Keratinocyte (primary cell): Measurements from ENCODE around the gene CTTNBP2. TPM values are rescaled to one million over a fixed set of nuclear protein-coding genes. Genes with fewer than 3 reads are reported as not detected.

Experiments
- DNase-seq: peaks from one replicate; pipeline ENCODE4 v3.0.0-alpha.2; 2011; ENCODE audit warnings: low read depth, missing footprints, low spot score
- FAIRE-seq: peaks from 2 replicates; lab custom pipeline; 2011; peaks lifted over from hg19 to GRCh38; lab: Jason Lieb, UNC
- H2AFZ ChIP-seq: 2 replicates; pipeline ENCODE4 v1.6.0; 2012; ENCODE audit warnings: low read length, control low read depth, inconsistent platforms; ENCODE audit not compliant: control insufficient read depth
- H3K27ac ChIP-seq: 2 replicates; pipeline ENCODE4 v1.5.1; 2011; ENCODE audit warnings: low read length; ENCODE audit not compliant: control insufficient read depth, insufficient read depth
- H3K27me3 ChIP-seq: 3 replicates; pipeline ENCODE4 v1.6.0; 2011; ENCODE audit warnings: low read length; ENCODE audit not compliant: control insufficient read depth, insufficient read depth; ENCODE audit errors: extremely low read depth
- H3K36me3 ChIP-seq, 2 experiments: 2 replicates in 1 of 2; 3 replicates in 1 of 2; pipeline ENCODE4 v1.5.1; 2011; ENCODE audit warnings: low read length in 2 of 2, mild to moderate bottlenecking in 1 of 2; ENCODE audit not compliant: control insufficient read depth in 2 of 2, insufficient read depth in 2 of 2; ENCODE audit errors: extremely low read depth in 1 of 2
- H3K4me1 ChIP-seq: 3 replicates; pipeline ENCODE4 v1.5.1; 2011; ENCODE audit warnings: low read length; ENCODE audit not compliant: control insufficient read depth, insufficient read depth; ENCODE audit errors: extremely low read depth
- H3K4me2 ChIP-seq: 3 replicates; pipeline ENCODE4 v1.6.0; 2011; ENCODE audit warnings: low read depth, low read length; ENCODE audit not compliant: control insufficient read depth, insufficient read depth; ENCODE audit errors: extremely low read depth
- H3K4me3 ChIP-seq, 3 experiments: fragments of 200-600 bp in 1 of 3; sonication (generic) in 1 of 3; 2 replicates in 2 of 3; 3 replicates in 1 of 3; pipeline ENCODE4 v1.5.1; 2011 to 2016; ENCODE audit warnings: low read length in 3 of 3, mild to moderate bottlenecking in 3 of 3, control low read depth in 2 of 3, inconsistent platforms in 1 of 3, low read depth in 1 of 3, mixed read lengths in 1 of 3, mixed run types in 1 of 3, moderate library complexity in 1 of 3; ENCODE audit not compliant: control insufficient read depth in 2 of 3, insufficient read depth in 2 of 3; ENCODE audit errors: extremely low read depth in 1 of 3
- H3K79me2 ChIP-seq: 2 replicates; pipeline ENCODE4 v1.6.0; 2012; ENCODE audit warnings: low read length; ENCODE audit not compliant: control insufficient read depth, insufficient read depth
- H3K9ac ChIP-seq: 3 replicates; pipeline ENCODE4 v1.6.0; 2011; ENCODE audit warnings: low read length; ENCODE audit not compliant: control insufficient read depth, insufficient read depth; ENCODE audit errors: extremely low read depth
- H3K9me1 ChIP-seq: 3 replicates; pipeline ENCODE4 v1.6.0; 2011; ENCODE audit warnings: low read length; ENCODE audit not compliant: control insufficient read depth, insufficient read depth; ENCODE audit errors: extremely low read depth
- H3K9me3 ChIP-seq: 2 replicates; pipeline ENCODE4 v1.5.1; 2012; ENCODE audit warnings: low read depth, low read length; ENCODE audit not compliant: control insufficient read depth
- H4K20me1 ChIP-seq: 3 replicates; pipeline ENCODE4 v1.6.0; 2011; ENCODE audit warnings: low read length; ENCODE audit not compliant: control insufficient read depth, insufficient read depth; ENCODE audit errors: extremely low read depth
- EZH2 ChIP-seq: IDR thresholded peaks from one replicate; pipeline ENCODE4 v1.6.1; 2012; ENCODE audit warnings: inconsistent platforms, mild to moderate bottlenecking, low read length, moderate library complexity
- dilution Hi-C: fragments of 300-500 bp; cut with MboI; formaldehyde crosslinking; loops from one replicate; pipeline ENCODE4 v1.7.0; 2020; ENCODE audit warnings: low sequenced_read_pairs; ENCODE audit not compliant: extremely low pct_ligation_motif_present
- polyA plus RNA-seq, 5 experiments: library from polyadenylated mRNA; depleted of rRNA in 3 of 5; stranded (reverse) in 3 of 5; stranded (forward) in 1 of 5; unstranded in 1 of 5; fragments of >200 nt; gene quantifications; 1 replicate in 1 of 5; 2 replicates in 3 of 5; 3 replicates in 1 of 5; pipeline versions ENCODE4 v1.2.1 to v1.2.3, GENCODE V29; 2011 to 2012; ENCODE audit warnings: missing spikeins in 2 of 5, low read depth in 1 of 5, low replicate concordance in 1 of 5
- TF ChIP-seq, protein P1 (sequence below), 3 experiments: IDR thresholded peaks in 1 of 3; conservative IDR thresholded peaks in 1 of 3; optimal IDR thresholded peaks in 1 of 3; 2 replicates in 2 of 3; 3 replicates in 1 of 3; pipeline versions ENCODE3 to v1.5.1; 2011; ENCODE audit warnings: low read length in 3 of 3, mild to moderate bottlenecking in 3 of 3, moderate library complexity in 2 of 3, control low read depth in 1 of 3, inconsistent platforms in 1 of 3; ENCODE audit not compliant: insufficient read depth in 2 of 3; ENCODE audit errors: extremely low read depth in 1 of 3

The CTTNBP2 gene
- polyA plus RNA-seq, 1 donor (not counting 4 experiments of a cell fraction or from before 2014, with no cell fraction given): 0.55 TPM

- Histone ChIP-seq H3K27ac (no peak overlapping the region), H3K9me1 (no peaks in the 10 kb centered on the region), H3K4me3 (no peak overlapping the region), H3K4me1 (no peaks in the 10 kb centered on the region), H4K20me1 (no peaks in the 10 kb centered on the region), H3K36me3 (no peaks in the 10 kb centered on the region), H2AFZ (no peak overlapping the region), H3K9me3 (no peaks in the 10 kb centered on the region), H3K27me3 (no peaks in the 10 kb centered on the region), H3K79me2 (no peaks in the 10 kb centered on the region), H3K4me2 (no peak overlapping the region), H3K9ac (no peak overlapping the region)
- dilution Hi-C loops: no loop called here
- no peak for FAIRE-seq
- DNase-seq: no peak
- TF ChIP-seq, protein P1, sequence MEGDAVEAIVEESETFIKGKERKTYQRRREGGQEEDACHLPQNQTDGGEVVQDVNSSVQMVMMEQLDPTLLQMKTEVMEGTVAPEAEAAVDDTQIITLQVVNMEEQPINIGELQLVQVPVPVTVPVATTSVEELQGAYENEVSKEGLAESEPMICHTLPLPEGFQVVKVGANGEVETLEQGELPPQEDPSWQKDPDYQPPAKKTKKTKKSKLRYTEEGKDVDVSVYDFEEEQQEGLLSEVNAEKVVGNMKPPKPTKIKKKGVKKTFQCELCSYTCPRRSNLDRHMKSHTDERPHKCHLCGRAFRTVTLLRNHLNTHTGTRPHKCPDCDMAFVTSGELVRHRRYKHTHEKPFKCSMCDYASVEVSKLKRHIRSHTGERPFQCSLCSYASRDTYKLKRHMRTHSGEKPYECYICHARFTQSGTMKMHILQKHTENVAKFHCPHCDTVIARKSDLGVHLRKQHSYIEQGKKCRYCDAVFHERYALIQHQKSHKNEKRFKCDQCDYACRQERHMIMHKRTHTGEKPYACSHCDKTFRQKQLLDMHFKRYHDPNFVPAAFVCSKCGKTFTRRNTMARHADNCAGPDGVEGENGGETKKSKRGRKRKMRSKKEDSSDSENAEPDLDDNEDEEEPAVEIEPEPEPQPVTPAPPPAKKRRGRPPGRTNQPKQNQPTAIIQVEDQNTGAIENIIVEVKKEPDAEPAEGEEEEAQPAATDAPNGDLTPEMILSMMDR (optimal IDR thresholded peaks at IDR 0.05 in 1 of 3, IDR thresholded peaks at IDR 0.05 in 1 of 3, conservative IDR thresholded peaks at IDR 0.05 in 1 of 3; ENCODE audit: extremely low read depth in 1 of 3, insufficient read depth in 2 of 3, low read length in 3 of 3): no peak
- no peak for TF ChIP-seq EZH2
These were observed 206.6 kb downstream of the CTTNBP2 start for GRCh38 chr7:117666689-117667088.

GRCh38 chr7:117666031-117666430 is 207.2 kb downstream of the CTTNBP2 start:
- no peaks in the 10 kb centered on the region for H3K79me2 ChIP-seq
- dilution Hi-C loops: no loop called here
- H3K4me1 ChIP-seq: no peaks in the 10 kb centered on the region
- H4K20me1 ChIP-seq: no peaks in the 10 kb centered on the region
- no peak for TF ChIP-seq EZH2
- TF ChIP-seq, protein P1 (optimal IDR thresholded peaks at IDR 0.05 in 1 of 3, IDR thresholded peaks at IDR 0.05 in 1 of 3, conservative IDR thresholded peaks at IDR 0.05 in 1 of 3; ENCODE audit: extremely low read depth in 1 of 3, insufficient read depth in 2 of 3, low read length in 3 of 3): no peak
- FAIRE-seq (no peak), DNase-seq (no peak)
- no peak overlapping the region for H3K27ac ChIP-seq
- H3K9me1 ChIP-seq: no peaks in the 10 kb centered on the region
- no peak overlapping the region for H3K4me3 ChIP-seq
- peak overlapping the region; percentile 59 for H2AFZ ChIP-seq
- H3K9ac ChIP-seq: no peak overlapping the region
- no peaks in the 10 kb centered on the region for H3K9me3 ChIP-seq
- no peaks in the 10 kb centered on the region for H3K27me3 ChIP-seq
- H3K4me2 ChIP-seq: peak overlapping the region; percentile 14
- H3K36me3 ChIP-seq: no peaks in the 10 kb centered on the region
